ENCODE data around the gene DUSP9. TPM values are rescaled to one million over a fixed set of nuclear protein-coding genes. Genes with fewer than 3 reads are reported as not detected.

The DUSP9 gene
- total and polyA plus RNA-seq, 3 experiments from 2014 or later: 0.08 to 0.15 (median 0.09) TPM

DNA sequence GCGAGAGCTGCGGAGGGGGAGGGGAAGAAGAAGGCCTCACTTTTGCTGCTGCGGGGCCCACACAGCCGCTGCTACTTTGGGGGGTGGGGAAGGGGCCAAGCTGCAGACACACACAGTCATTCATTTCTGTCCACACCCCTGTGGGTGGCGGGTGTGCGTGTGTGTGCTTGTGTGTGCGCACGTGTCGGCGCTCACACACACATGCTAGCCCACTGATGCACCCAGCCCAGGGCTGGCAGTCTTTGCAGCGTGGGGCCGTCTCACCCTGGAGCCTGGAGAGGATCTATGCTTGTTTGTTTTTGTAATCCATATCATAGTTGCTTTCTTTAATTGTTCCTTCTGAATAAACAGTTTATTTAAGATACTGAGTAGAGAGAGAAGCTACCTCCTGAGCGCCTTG is 4.0 kb downstream of the DUSP9 start:
- Mint-ChIP-seq H3K9me3 (peaks cover 0 to 2% (median 0%) of the 10 kb centered on the region in 5 donors), H3K36me3 (no peaks in the 10 kb centered on the region), H3K27ac (no peak overlapping the region), H3K27me3 (peaks cover 2 to 8% of the 10 kb centered on the region in 2 donors), H3K4me1 (no peaks in the 10 kb centered on the region), H3K4me3 (no peak overlapping the region)
- no peaks in the 10 kb centered on the region for H3K27me3 ChIP-seq (ENCODE audit: insufficient read depth, low read length, poor library complexity, severe bottlenecking)
- no peak overlapping the region for H3K4me3 ChIP-seq (ENCODE audit: low read length)
- ChIA-PET CTCF (interaction anchor here (1.1 kb wide), 1 partner anchor 111 kb away, joined by 3 read pairs; no protein-coding TSS in a partner anchor), POLR2A (no interaction called here)
- no peaks in the 10 kb centered on the region for H3K4me1 ChIP-seq (ENCODE audit: insufficient read depth, low read length)
- no peak overlapping the region for H3K27ac ChIP-seq (ENCODE audit: low read depth, low read length)
- H3K9me3 ChIP-seq (ENCODE audit: low read length): no peaks in the 10 kb centered on the region
- H3K36me3 ChIP-seq (ENCODE audit: insufficient read depth, low read length): no peaks in the 10 kb centered on the region
- no peak for DNase-seq

GRCh38 chrX:153651540-153652079 is 4.6 kb downstream of the DUSP9 start:
- no peak for DNase-seq
- Histone ChIP-seq H3K36me3 (ENCODE audit: insufficient read depth, low read length) (no peaks in the 10 kb centered on the region), H3K27ac (ENCODE audit: low read depth, low read length) (no peak overlapping the region), H3K27me3 (ENCODE audit: insufficient read depth, low read length, poor library complexity, severe bottlenecking) (no peaks in the 10 kb centered on the region), H3K4me1 (ENCODE audit: insufficient read depth, low read length) (no peaks in the 10 kb centered on the region), H3K4me3 (ENCODE audit: low read length) (no peak overlapping the region), H3K9me3 (ENCODE audit: low read length) (no peaks in the 10 kb centered on the region)
- no peaks in the 10 kb centered on the region for H3K4me1 Mint-ChIP-seq
- H3K4me3 Mint-ChIP-seq: no peak overlapping the region
- ChIA-PET POLR2A (no interaction called here), CTCF (interaction anchor here (1.3 to 1.9 kb wide), 2 partner anchors 15 to 17 kb away, joined by 4 read pairs; no protein-coding TSS in a partner anchor)
- H3K36me3 Mint-ChIP-seq: no peaks in the 10 kb centered on the region
- peaks cover 0 to 2% (median 0%) of the 10 kb centered on the region in 5 donors for H3K9me3 Mint-ChIP-seq
- H3K27ac Mint-ChIP-seq: peak overlapping the region in 1 of 8 donors; percentile 10
- peaks cover 1 to 4% of the 10 kb centered on the region in 2 donors for H3K27me3 Mint-ChIP-seq

- ChIA-PET CTCF (interaction anchor here (1.2 to 2.1 kb wide), 3 partner anchors 9 to 114 kb away, joined by 4 to 6 read pairs (median 6); no protein-coding TSS in a partner anchor), POLR2A (no interaction called here)
- H3K27me3 Mint-ChIP-seq: peaks cover 6 to 8% of the 10 kb centered on the region in 2 donors
- H3K4me1 Mint-ChIP-seq: no peaks in the 10 kb centered on the region
- no peak overlapping the region for H3K4me3 Mint-ChIP-seq
- H3K4me1 ChIP-seq (ENCODE audit: insufficient read depth, low read length): no peaks in the 10 kb centered on the region
- H3K27me3 ChIP-seq (ENCODE audit: insufficient read depth, low read length, poor library complexity, severe bottlenecking): no peaks in the 10 kb centered on the region
- H3K27ac Mint-ChIP-seq: no peak overlapping the region
- no peaks in the 10 kb centered on the region for H3K9me3 ChIP-seq (ENCODE audit: low read length)
- H3K9me3 Mint-ChIP-seq: peaks cover 0 to 2% (median 0%) of the 10 kb centered on the region in 5 donors
- H3K36me3 Mint-ChIP-seq: no peaks in the 10 kb centered on the region
- no peaks in the 10 kb centered on the region for H3K36me3 ChIP-seq (ENCODE audit: insufficient read depth, low read length)
- DNase-seq: no peak
- H3K4me3 ChIP-seq (ENCODE audit: low read length): no peak overlapping the region
- H3K27ac ChIP-seq (ENCODE audit: low read depth, low read length): no peak overlapping the region
Measured at GRCh38 chrX:153653556-153653955, 6.6 kb downstream of the DUSP9 start.

DNA sequence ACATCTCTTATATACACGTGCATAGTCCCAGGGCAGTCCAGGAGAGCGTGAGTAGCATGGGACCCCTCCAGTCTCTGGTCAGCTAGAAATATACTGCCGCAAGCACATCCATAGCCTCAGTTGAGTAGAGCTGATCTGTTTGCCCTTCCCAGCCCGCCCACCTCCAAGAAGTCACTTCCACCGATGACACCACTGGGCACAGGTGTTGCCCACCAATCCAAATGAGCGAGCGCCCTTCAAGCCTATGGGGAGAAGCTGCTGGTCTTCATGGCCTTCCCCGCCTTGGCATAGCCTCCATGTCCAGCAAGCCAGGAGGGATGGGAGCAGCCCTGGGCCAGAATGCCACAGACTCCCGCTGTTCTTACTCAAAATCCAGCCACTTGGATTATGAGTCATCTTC is 10.2 kb downstream of the DUSP9 start:
- POLR2A ChIA-PET: no interaction called here
- H3K27ac ChIP-seq (ENCODE audit: low read depth, low read length): no peak overlapping the region

GRCh38 chrX:153659268-153659667 is 12.3 kb downstream of the DUSP9 start:
- Histone ChIP-seq H3K4me3 (ENCODE audit: low read length) (no peak overlapping the region), H3K9me3 (ENCODE audit: low read length) (no peaks in the 10 kb centered on the region), H3K27me3 (ENCODE audit: insufficient read depth, low read length, poor library complexity, severe bottlenecking) (no peaks in the 10 kb centered on the region), H3K36me3 (ENCODE audit: insufficient read depth, low read length) (no peaks in the 10 kb centered on the region), H3K27ac (ENCODE audit: low read depth, low read length) (no peak overlapping the region), H3K4me1 (ENCODE audit: insufficient read depth, low read length) (no peaks in the 10 kb centered on the region)
- ChIA-PET CTCF (interaction anchor here (1.0 to 3.9 kb wide), 2 partner anchors 9 to 11 kb away, joined by 3 to 24 read pairs; no protein-coding TSS in a partner anchor), POLR2A (no interaction called here)
- Mint-ChIP-seq H3K9me3 (peaks cover 0 to 2% (median 0%) of the 10 kb centered on the region in 5 donors), H3K36me3 (no peaks in the 10 kb centered on the region), H3K4me3 (no peak overlapping the region), H3K4me1 (peaks cover 0 to 6% (median 4%) of the 10 kb centered on the region in 3 donors), H3K27ac (no peak overlapping the region), H3K27me3 (peaks cover 16 to 27% of the 10 kb centered on the region in 2 donors)
- DNase-seq: no peak

More for the DNA sequence above, 10.2 kb downstream of the DUSP9 start:
- peaks cover 16 to 22% of the 10 kb centered on the region in 2 donors for H3K27me3 Mint-ChIP-seq
- CTCF ChIA-PET: interaction anchor here (1.0 to 3.9 kb wide), 3 partner anchors 11 to 698 kb away, joined by 3 to 24 read pairs (median 3); no protein-coding TSS in a partner anchor
- H3K4me1 ChIP-seq (ENCODE audit: insufficient read depth, low read length): no peaks in the 10 kb centered on the region
- no peak overlapping the region for H3K27ac Mint-ChIP-seq
- peaks cover 0 to 2% (median 0%) of the 10 kb centered on the region in 5 donors for H3K9me3 Mint-ChIP-seq
- no peaks in the 10 kb centered on the region for H3K9me3 ChIP-seq (ENCODE audit: low read length)
- no peak for DNase-seq
- H3K36me3 Mint-ChIP-seq: no peaks in the 10 kb centered on the region
- H3K36me3 ChIP-seq (ENCODE audit: insufficient read depth, low read length): no peaks in the 10 kb centered on the region
- H3K4me3 ChIP-seq (ENCODE audit: low read length): no peak overlapping the region
- peaks cover 0 to 4% (median 2%) of the 10 kb centered on the region in 3 donors for H3K4me1 Mint-ChIP-seq
- H3K27me3 ChIP-seq (ENCODE audit: insufficient read depth, low read length, poor library complexity, severe bottlenecking): no peaks in the 10 kb centered on the region
- H3K4me3 Mint-ChIP-seq: no peak overlapping the region

- H3K27ac Mint-ChIP-seq: peak overlapping the region in 1 of 8 donors; percentile 9
- Histone ChIP-seq H3K36me3 (ENCODE audit: insufficient read depth, low read length) (no peaks in the 10 kb centered on the region), H3K27me3 (ENCODE audit: insufficient read depth, low read length, poor library complexity, severe bottlenecking) (no peaks in the 10 kb centered on the region), H3K27ac (ENCODE audit: low read depth, low read length) (no peak overlapping the region), H3K4me1 (ENCODE audit: insufficient read depth, low read length) (no peaks in the 10 kb centered on the region), H3K4me3 (ENCODE audit: low read length) (no peak overlapping the region), H3K9me3 (ENCODE audit: low read length) (no peaks in the 10 kb centered on the region)
- peaks cover 12 to 25% of the 10 kb centered on the region in 2 donors for H3K27me3 Mint-ChIP-seq
- DNase-seq: peak; percentile 35 to 68 (median 44)
- POLR2A ChIA-PET: no interaction called here
- CTCF ChIA-PET: interaction anchor here (0.7 to 4.0 kb wide), 14 partner anchors 9 to 721 kb away, joined by 3 to 19 read pairs (median 4); no protein-coding TSS in a partner anchor
- no peaks in the 10 kb centered on the region for H3K9me3 Mint-ChIP-seq
- H3K36me3 Mint-ChIP-seq: no peaks in the 10 kb centered on the region
- peak overlapping the region; percentile 30 to 70 (median 63) for H3K4me3 Mint-ChIP-seq
- H3K4me1 Mint-ChIP-seq: peaks cover 0 to 6% (median 4%) of the 10 kb centered on the region in 3 donors
Measured at GRCh38 chrX:153662266-153662665, 15.3 kb downstream of the DUSP9 start.

GRCh38 chrX:153665726-153666306 is 18.8 kb downstream of the DUSP9 start:
- Mint-ChIP-seq H3K36me3 (no peaks in the 10 kb centered on the region), H3K4me1 (peaks cover 8 to 14% (median 11%) of the 10 kb centered on the region in 3 donors), H3K27me3 (peaks cover 13 to 16% of the 10 kb centered on the region in 2 donors), H3K9me3 (no peaks in the 10 kb centered on the region), H3K4me3 (no peak overlapping the region), H3K27ac (peak overlapping the region in 1 of 8 donors; percentile 84)
- Histone ChIP-seq H3K27ac (ENCODE audit: low read depth, low read length) (no peak overlapping the region), H3K4me3 (ENCODE audit: low read length) (no peak overlapping the region), H3K36me3 (ENCODE audit: insufficient read depth, low read length) (no peaks in the 10 kb centered on the region), H3K9me3 (ENCODE audit: low read length) (no peaks in the 10 kb centered on the region), H3K4me1 (ENCODE audit: insufficient read depth, low read length) (no peaks in the 10 kb centered on the region), H3K27me3 (ENCODE audit: insufficient read depth, low read length, poor library complexity, severe bottlenecking) (no peaks in the 10 kb centered on the region)
- POLR2A ChIA-PET: no interaction called here
- CTCF ChIA-PET: interaction anchor here (1.1 to 6.2 kb wide), 6 partner anchors 20 to 724 kb away, joined by 3 to 59 read pairs (median 9); no protein-coding TSS in a partner anchor
- no peak for DNase-seq
